GM18502 (cell line): ENCODE measurements around the gene BCL2A1.

ENCODE experiments used
- ATAC-seq: cut with Tn5 transposase; IDR thresholded peaks from one replicate; pipeline ENCODE4 v1.9.1; 2021; ENCODE audit warnings: mild to moderate bottlenecking; ENCODE audit not compliant: unreplicated experiment, poor library complexity

The BCL2A1 gene

GRCh38 chr15:79990280-79990996, 19.4 kb upstream of the BCL2A1 start:
- ATAC-seq: no peak

- no peak for ATAC-seq
These were observed 18.7 kb upstream of the BCL2A1 start for GRCh38 chr15:79989682-79990081.

GRCh38 chr15:79989183-79989582, 18.2 kb upstream of the BCL2A1 start:
- no peak for ATAC-seq

GRCh38 chr15:79988448-79989117, 17.6 kb upstream of the BCL2A1 start:
- ATAC-seq: no peak

DNA sequence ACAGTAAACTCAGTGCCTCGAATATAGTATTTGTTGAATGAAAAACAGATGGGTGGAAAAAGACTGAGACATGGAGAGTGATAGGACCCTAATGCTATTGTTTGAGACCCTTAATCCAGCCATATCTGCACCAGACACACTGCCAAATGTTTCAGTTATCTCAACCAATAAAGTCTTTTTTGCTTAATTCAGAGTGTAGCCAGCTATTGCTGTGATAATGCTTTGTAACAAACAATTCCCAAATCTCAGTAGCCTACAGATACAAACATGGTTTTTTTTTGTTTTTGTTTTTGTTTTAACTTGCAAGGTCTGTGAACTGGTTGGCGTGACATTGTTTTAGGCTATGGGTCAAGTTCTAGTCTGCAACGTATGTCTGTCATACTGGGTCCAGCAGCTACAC, 17.0 kb upstream of the BCL2A1 start:
- ATAC-seq: no peak

- no peak for ATAC-seq
These were observed 16.6 kb upstream of the BCL2A1 start for GRCh38 chr15:79987569-79987955.

DNA sequence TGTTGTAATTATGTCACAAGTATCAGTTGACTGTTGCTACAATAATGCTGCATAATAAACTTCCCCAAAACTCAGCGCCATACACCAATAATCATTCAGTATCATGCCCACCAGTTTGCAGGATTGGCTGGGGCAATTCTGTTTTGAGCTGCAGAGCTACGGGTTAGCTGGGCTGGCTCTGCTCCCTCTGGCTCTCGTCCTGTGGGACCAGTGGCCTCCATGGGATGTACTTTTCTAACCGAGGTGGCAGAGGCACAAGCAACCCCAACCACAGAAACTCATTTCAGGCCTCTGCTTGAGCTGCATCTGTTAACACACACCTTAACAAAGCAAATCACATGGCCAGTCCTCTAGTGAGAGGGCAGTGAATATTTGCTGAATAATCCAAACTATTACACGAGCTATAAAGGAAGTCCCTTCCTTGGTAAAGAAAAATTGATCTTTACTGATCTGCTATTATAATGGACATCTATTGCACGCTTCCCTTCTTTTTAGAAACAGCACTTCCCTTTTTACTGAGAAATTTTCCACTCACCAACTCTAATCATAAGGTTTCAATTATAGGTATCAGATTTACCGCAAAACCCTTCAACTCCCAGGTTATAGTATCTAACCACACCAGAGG, 10.9 kb upstream of the BCL2A1 start:
- peak; percentile 26 for ATAC-seq

DNA sequence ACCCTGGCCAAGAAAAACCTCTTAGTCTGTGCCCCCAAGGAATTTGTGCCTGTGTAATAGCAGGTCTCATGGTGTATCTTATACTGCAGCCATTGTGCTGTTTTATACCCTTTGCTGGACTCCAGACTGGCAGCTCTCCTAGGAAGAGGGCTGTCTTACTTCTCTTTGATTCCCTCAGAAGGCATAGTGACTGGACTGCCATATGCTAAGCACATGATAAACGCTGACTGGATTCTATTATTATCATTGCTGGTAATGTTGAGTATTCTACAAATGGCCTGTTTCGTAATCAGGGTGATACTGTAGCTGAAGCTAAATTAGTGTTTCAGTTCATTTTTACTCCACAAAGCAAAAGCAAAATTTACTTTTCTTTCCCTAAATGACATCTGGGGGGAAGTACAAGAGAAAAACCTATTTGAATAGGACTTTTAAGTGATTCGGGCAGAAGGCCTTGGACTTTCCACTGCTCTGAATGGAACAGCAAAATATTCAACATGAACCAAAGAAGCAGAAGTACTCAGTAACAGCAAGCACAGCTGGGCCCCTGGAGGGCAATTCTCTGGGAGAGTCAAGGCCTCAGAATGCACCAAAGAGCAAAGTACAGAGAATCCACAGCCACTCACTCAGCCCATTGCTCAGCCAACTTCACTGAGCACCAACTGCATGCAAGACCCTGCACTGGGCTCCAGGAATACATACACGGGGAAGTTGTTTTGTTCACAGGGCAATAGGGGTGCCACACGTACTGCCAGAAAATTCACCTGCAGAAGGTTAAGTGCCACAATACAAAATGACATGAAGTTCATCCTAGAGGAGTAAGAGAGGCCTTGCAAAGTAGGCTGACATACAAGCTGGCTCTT, 7.9 kb upstream of the BCL2A1 start:
- ATAC-seq: peak; percentile 70

DNA sequence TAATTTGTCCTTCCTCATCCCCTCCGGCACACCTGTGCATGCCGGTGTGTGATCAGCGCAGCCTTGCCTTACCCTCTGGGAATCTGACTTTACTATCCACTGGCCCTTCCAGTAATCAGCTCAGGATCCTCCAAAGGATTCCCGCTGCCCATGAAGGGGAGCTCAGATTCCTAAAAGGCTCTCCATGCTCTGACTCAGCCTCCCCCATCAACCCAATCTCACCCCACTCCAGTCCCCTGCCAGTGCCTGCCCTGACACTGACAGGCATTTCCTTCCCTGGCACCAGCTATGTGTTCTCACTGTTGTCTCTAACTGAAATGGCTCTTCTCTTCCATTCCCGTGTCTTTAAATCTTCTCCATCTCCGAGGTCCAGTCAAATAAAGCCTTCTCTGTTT, 7.3 kb upstream of the BCL2A1 start:
- no peak for ATAC-seq

DNA sequence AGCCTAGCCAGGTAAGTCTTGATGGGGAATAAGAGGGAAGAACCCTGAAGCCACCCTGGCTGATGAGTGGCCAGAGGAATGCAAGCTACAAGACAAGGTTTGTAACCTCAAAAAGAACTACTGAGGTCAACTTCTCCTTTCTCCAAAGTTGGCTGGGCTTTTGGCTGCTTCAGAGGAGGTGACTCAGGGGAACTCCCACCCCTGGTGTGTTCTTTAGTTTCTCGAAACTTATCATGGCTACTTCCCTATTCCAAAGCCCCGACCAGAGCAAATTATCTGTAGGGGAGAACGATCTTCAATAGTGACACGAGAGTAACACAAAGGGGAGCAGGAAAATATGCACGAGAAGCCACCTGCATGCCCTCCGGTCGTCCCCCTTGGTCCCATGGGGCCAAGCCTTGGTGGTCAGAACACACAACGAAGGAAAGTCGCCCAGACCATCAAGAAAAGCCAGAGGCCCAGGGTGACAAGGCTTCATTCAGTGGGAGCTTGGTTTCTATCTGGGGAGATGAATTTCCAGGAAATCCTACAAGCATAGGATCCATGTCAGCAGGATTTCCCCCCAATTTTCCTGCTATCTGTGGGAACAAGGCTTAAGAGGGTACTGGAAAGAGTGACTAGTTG, 6.5 kb upstream of the BCL2A1 start:
- ATAC-seq: peak; percentile 48

DNA sequence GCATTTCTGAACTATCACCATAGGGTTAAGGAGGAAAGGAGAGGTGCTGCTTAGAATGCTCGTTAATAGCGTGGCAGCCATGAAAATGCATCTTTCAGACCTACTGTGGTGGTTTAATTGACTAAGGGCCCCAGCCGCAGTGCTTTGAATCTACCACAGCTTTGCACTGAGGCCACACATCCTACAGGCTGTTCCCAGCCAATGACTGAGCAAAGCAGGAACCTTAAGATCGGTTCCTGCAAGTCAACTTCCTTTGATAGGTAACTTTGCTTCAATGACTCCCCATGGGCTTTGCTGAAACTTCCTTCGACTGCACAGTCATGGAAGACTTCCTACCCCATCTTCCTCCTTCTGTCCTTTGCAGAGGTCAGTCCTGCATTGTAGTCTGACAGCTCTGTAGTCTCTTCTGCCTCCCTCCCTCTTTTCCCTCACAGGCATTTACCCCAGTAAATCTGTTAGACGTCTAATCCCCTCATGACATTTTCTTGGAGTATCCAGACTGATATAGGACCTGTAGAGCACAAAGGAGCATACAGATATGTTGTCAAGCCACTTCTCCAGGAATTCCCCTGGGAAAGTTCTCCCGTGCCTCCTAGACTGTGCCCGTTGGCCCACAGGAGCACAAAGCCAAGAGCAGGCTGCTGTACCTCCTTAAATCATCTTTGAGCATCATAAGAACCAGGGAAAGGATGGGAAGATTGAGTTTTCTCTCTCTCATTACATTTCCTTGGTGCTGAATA, 2.6 kb upstream of the BCL2A1 start:
- no peak for ATAC-seq

DNA sequence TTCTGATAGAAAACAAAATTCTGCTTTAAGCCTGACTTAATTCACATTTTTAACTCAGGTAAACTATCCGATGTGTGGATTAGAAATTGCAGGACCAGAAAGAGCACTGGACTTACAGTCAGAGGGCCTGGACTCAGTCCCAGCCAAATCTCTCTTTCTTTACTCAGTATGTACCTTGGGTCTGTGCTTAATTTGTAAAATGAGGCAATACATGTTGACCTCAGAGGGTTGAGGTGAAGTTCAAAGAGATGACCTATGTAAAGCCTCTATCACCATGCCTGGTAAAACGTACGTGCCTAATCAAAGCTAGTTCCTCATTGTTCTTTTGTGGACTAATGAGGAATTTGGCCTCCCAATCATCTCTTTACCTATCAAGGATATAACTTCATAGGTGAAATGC, 1.9 kb upstream of the BCL2A1 start:
- ATAC-seq: no peak

GRCh38 chr15:79970181-79970580, 815 bp downstream of the BCL2A1 start:
- ATAC-seq: no peak

- no peak for ATAC-seq
These were observed 1.9 kb downstream of the BCL2A1 start for GRCh38 chr15:79969146-79969545.

DNA sequence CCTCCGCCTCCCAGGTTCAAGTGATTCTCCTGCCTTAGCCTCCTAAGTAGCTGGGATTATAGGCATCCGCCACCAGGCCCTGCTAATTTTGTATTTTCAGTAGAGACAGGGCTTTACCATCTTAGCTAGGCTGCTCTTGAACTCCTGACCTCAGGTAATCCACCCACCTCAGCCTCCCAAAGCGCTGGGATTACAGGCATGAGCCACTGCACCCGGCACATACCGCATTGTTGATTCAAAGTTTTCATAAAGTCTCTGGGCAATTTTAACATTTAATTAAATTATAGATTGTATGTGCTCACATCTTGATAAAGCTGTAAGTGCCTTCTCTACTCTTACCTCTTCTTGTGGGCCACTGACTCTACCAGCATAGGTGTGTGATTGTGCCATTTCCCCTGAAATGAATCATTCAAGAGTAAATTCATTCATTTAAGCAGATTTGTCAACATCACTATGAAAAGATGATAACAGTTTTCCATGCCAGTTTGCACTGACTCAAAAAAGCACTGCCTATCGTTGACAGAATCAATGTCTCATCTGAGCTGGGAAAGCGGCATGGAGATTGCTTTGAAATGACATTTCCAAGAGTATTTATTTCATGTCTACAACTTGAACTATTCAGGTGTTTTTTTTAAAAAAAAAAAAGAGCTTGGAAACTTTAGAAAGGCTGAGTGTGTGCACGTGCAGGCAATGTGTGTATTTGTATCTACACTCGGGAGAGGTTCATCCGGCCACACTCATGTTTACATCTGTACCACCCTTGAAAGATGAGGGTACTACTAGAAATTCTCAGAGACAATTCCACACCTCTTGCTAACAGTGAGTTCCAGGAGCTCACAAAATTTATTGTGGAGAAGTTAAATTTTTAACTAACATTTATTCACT, 3.5 kb downstream of the BCL2A1 start:
- no peak for ATAC-seq

- no peak for ATAC-seq
These were observed 4.2 kb downstream of the BCL2A1 start for GRCh38 chr15:79966634-79967297.

DNA sequence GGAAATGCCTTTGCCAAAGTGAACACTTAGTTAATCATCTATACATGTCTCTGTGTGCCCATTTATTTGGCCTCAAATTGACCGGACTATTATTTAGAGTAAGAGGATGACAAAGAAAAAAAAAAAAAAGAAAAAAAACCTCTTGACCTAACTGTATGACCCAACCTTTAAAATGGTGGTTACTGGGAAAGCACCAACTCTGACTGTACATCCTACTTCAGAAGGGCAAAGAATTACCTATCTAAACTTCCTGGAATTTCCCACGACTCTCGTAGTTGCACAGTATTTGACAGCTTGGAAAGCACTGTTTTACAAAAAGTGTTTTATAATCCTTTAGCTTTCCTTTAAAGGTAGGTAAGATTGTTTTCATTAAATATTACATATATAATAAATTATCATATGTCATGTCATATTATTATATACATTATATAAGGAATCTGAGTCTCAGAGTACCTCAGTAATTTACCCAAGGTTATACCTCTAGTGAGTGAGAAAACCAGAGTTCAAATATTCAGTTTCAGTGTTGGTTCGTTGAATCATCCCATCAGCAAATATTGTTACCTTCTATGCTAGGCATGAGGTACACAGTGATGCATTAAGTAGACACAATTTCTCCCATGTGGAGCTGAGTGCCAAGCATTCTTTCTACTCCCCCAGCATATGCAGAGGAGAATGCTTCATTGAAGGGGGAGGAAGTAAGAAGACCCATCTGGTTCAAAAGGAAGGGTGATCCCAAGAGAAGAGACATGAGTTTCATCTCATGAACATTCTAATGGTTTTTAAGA, 5.0 kb downstream of the BCL2A1 start:
- ATAC-seq: peak; percentile 44
